HEK293 (cell line): ENCODE results near the gene OR11H1.
"Not testable (repeated sequence)": the region's sequence is repeated elsewhere in the genome, so short reads cannot be mapped to it uniquely, and the experiment has no call there.

Experiments used
- CTCF ChIA-PET: fragments of 350-600 bp; formaldehyde crosslinking; extraction: SDS; loops from one replicate; lab custom pipeline; 2021; ENCODE audit warnings: antibody characterized with exemption; lab: Yijun Ruan, JAX
- POLR2A ChIA-PET: fragments of 300-600 bp; formaldehyde crosslinking; extraction: SDS; loops from one replicate; lab custom pipeline; 2020; ENCODE audit warnings: antibody characterized with exemption, inconsistent platforms; lab: Yijun Ruan, JAX
- H3K27ac ChIP-seq: fragments of 200-500 bp; sonication (Bioruptor generic); 2 replicates; pipeline ENCODE4 v1.5.1; 2014; ENCODE audit warnings: low read depth, low read length, control low read depth, inconsistent platforms; ENCODE audit errors: extremely low read depth
- H3K36me3 ChIP-seq, 2 experiments: fragments of 200-500 bp in 1 of 2; sonication (Bioruptor generic) in 1 of 2; 1 replicate in 1 of 2; 2 replicates in 1 of 2; pipeline ENCODE4 v1.5.1; 2014 to 2017; ENCODE audit warnings: inconsistent platforms in 2 of 2, low read length in 2 of 2; ENCODE audit not compliant: control insufficient read depth in 2 of 2, insufficient read depth in 1 of 2
- H3K4me1 ChIP-seq: fragments of 200-500 bp; sonication (Bioruptor generic); 2 replicates; pipeline ENCODE4 v1.5.1; 2014; ENCODE audit warnings: mild to moderate bottlenecking, low read length, inconsistent platforms; ENCODE audit not compliant: control insufficient read depth, insufficient read depth
- H3K4me3 ChIP-seq: 2 replicates; pipeline ENCODE4 v1.5.1; 2011; ENCODE audit warnings: low read depth, mild to moderate bottlenecking, control low read depth, low read length, moderate library complexity
- H3K9me3 ChIP-seq: fragments of 200-500 bp; sonication (Bioruptor generic); 2 replicates; pipeline ENCODE4 v1.5.1; 2014; ENCODE audit warnings: low read depth, low read length, inconsistent platforms; ENCODE audit not compliant: control insufficient read depth, insufficient read depth

The OR11H1 gene

GRCh38 chr22:15527892-15528291 is at the start of gene OR11H1:
TSS of gene OR11H1 (plus strand) at chr22:15528192. CDS start at chr22:15528192, 0 bp downstream.
- POLR2A ChIA-PET, H3K36me3 ChIP-seq, H3K4me3 ChIP-seq, H3K27ac ChIP-seq, H3K4me1 ChIP-seq, CTCF ChIA-PET, H3K9me3 ChIP-seq: not testable (repeated sequence)

GRCh38 chr22:15509967-15510366 is 18.0 kb upstream of the OR11H1 start:
- CTCF ChIA-PET, H3K36me3 ChIP-seq, POLR2A ChIA-PET, H3K4me1 ChIP-seq, H3K4me3 ChIP-seq, H3K27ac ChIP-seq, H3K9me3 ChIP-seq: not testable (repeated sequence)

DNA sequence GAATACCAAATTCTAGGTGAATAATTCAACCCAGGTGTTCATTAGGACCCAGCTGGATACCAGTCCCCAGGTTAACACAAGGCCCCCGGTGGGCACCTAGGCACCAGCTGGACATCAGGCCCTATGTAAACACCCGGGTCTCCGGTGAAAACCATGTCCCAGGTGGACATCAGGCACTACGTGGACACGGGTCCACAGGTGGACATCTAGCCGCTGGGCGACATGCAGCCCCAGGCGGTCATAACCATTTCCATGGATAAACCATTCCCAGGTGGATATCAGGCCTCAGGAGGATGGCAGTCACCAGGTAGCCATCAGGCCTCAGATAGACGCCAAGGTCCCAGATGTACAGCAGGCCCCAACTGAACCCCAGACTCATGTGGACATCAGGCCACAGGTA is 12.1 kb upstream of the OR11H1 start:
- H3K4me3 ChIP-seq, POLR2A ChIA-PET, H3K4me1 ChIP-seq, H3K9me3 ChIP-seq, H3K36me3 ChIP-seq, H3K27ac ChIP-seq, CTCF ChIA-PET: not testable (repeated sequence)

DNA sequence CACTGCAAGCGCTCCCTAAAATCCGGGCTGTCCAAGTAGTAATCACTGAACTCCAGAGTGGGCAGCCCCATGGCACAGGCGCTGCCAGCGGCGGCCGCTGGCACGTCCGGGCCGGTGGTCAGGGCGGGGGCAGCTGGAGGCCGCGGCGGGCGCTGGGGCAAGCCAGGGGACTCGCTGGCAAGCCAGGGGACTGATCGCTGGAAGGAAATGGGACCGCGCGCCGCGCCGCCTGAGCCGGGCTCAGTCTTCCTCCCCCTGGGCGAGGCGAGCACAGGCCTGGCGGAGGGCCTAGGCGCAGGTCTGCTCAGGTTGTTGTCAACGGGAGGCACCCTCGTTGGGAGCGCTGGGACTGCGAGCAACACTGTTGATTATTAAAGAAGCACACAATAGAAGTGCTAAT is 25.8 kb downstream of the OR11H1 start:
- H3K36me3 ChIP-seq, H3K9me3 ChIP-seq, POLR2A ChIA-PET, H3K4me1 ChIP-seq, H3K4me3 ChIP-seq, CTCF ChIA-PET, H3K27ac ChIP-seq: not testable (repeated sequence)

- H3K36me3 ChIP-seq, H3K27ac ChIP-seq, POLR2A ChIA-PET, CTCF ChIA-PET, H3K4me3 ChIP-seq, H3K4me1 ChIP-seq, H3K9me3 ChIP-seq: not testable (repeated sequence)
Observed at GRCh38 chr22:15563461-15563860, 35.5 kb downstream of the OR11H1 start.

DNA sequence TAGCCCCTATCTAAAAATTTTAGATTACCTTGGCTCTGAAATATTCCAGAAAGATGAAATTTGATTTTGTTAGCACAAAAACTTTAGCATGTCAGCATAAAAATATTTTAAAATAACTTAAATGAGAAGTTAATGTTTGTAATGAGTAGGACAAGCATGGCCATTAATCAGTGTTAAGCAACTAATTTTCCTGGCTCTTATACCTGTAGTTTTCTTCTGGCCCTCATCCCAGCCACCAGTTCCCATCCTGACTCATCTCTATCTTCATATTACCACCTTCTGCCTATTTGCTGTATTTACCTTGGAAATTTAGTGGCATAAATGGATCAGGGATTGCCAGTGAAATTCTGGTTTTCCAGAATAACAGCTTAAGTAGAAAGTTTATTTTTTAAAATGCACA is 37.1 kb downstream of the OR11H1 start:
- H3K27ac ChIP-seq, H3K9me3 ChIP-seq, H3K4me3 ChIP-seq, H3K4me1 ChIP-seq, CTCF ChIA-PET, H3K36me3 ChIP-seq, POLR2A ChIA-PET: not testable (repeated sequence)
